ENCODE data around the gene IFFO2.

The IFFO2 gene

DNA sequence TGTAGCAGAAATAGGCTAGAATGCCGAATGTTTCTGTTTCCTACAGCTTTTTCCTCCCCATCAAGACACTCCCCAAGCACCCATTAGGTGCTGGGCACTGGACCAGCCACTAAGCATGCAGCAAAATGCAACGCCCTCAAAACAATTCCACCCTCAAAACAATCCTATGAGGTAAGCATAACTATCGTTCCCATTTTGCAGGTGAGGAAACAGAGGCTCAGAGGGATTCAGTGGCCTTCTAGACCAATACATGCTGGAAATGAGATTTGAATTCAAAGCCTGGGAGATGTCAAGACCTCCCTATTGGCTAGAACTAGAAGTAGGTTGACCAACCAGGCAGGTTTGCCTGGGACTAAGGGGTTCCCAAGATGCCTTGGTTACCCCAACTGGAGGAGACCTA is 43.9 kb downstream of the IFFO2 start:
- no peak overlapping the region for H3K4me3 ChIP-seq (ENCODE audit: low read depth in 1 of 2, low read length in 2 of 2)
- H3K27me3 ChIP-seq (ENCODE audit: control insufficient read depth in 1 of 2, insufficient read depth in 2 of 2, low read length in 2 of 2) = no peaks in the 10 kb centered on the region
- peaks cover 0 to 9% of the 10 kb centered on the region in 2 donors for H3K4me1 ChIP-seq (ENCODE audit: control insufficient read depth in 1 of 2, insufficient read depth in 2 of 2, low read length in 2 of 2)
- no peak overlapping the region for H3K27ac ChIP-seq (ENCODE audit: low read depth, low read length)
- peaks cover 10 to 22% of the 10 kb centered on the region in 2 donors for H3K36me3 ChIP-seq (ENCODE audit: control insufficient read depth in 1 of 2, insufficient read depth in 2 of 2, low read length in 2 of 2)
- H3K9ac ChIP-seq (ENCODE audit: low read depth in 1 of 2, low read length in 2 of 2) = no peak overlapping the region
- H3K9me3 ChIP-seq (ENCODE audit: control insufficient read depth in 1 of 2, low read length in 2 of 2) = no peaks in the 10 kb centered on the region

- Histone ChIP-seq H3K9ac (ENCODE audit: low read depth in 1 of 2, low read length in 2 of 2) (no peak overlapping the region), H3K9me3 (ENCODE audit: control insufficient read depth in 1 of 2, low read length in 2 of 2) (no peaks in the 10 kb centered on the region), H3K27ac (ENCODE audit: low read depth, low read length) (no peak overlapping the region), H3K4me1 (ENCODE audit: control insufficient read depth in 1 of 2, insufficient read depth in 2 of 2, low read length in 2 of 2) (peaks cover 0 to 12% of the 10 kb centered on the region in 2 donors), H3K36me3 (ENCODE audit: control insufficient read depth in 1 of 2, insufficient read depth in 2 of 2, low read length in 2 of 2) (peaks cover 10 to 20% of the 10 kb centered on the region in 2 donors), H3K4me3 (ENCODE audit: low read depth in 1 of 2, low read length in 2 of 2) (no peak overlapping the region), H3K27me3 (ENCODE audit: control insufficient read depth in 1 of 2, insufficient read depth in 2 of 2, low read length in 2 of 2) (no peaks in the 10 kb centered on the region)
These were observed 47.3 kb downstream of the IFFO2 start for GRCh38 chr1:18908911-18909771.

GRCh38 chr1:18907917-18908845 is 48.3 kb downstream of the IFFO2 start:
- Histone ChIP-seq H3K9me3 (ENCODE audit: control insufficient read depth in 1 of 2, low read length in 2 of 2) (no peaks in the 10 kb centered on the region), H3K4me3 (ENCODE audit: low read depth in 1 of 2, low read length in 2 of 2) (no peak overlapping the region), H3K27ac (ENCODE audit: low read depth, low read length) (no peak overlapping the region), H3K9ac (ENCODE audit: low read depth in 1 of 2, low read length in 2 of 2) (no peak overlapping the region), H3K4me1 (ENCODE audit: control insufficient read depth in 1 of 2, insufficient read depth in 2 of 2, low read length in 2 of 2) (peaks cover 5 to 9% of the 10 kb centered on the region in 2 donors), H3K27me3 (ENCODE audit: control insufficient read depth in 1 of 2, insufficient read depth in 2 of 2, low read length in 2 of 2) (no peaks in the 10 kb centered on the region), H3K36me3 (ENCODE audit: control insufficient read depth in 1 of 2, insufficient read depth in 2 of 2, low read length in 2 of 2) (peaks cover 10 to 20% of the 10 kb centered on the region in 2 donors)

DNA sequence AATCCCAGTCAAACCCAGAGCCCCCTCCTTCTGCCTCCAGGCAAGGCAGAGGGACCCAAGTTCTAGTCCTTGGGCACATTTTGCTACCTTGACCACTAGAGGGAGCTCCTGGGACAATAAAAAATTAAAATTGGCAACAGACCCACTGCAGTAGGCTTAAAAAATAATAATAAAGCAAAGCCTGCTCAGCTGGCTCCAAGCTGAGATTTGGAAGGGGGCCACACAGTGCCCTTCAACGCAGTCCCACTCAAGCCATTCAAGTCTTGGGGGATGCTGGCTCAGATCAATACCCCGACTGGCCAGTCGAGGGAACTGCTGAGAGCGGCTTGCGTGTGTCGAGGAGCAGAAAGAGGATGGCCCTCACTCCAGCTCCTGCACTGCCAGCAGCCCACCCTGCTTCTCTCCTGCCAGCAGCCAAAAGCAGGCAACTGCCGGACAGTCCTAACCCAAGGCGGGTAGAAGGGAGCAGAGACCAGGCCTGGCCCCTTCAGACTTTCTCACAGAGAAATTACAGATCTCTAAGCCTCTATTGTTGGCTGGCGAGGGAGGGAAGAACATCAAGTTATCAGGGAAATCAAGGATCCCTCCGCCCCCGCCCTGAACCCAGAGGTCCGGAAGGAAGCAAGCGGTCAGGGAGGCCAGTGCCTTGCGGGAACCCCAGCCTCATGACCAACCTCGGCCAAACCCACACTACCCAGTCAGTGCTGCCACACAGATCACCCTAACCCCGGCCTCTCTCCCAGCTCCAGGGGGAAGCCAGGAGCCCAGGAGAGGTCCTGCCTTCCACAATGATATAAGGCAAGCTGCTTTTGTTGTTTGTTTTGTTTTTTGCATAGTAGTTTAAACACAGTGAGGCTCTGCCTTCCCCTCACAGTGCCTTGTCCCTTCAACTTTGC is 49.2 kb downstream of the IFFO2 start:
- H3K27me3 ChIP-seq (ENCODE audit: control insufficient read depth in 1 of 2, insufficient read depth in 2 of 2, low read length in 2 of 2) = no peaks in the 10 kb centered on the region
- no peak overlapping the region for H3K4me3 ChIP-seq (ENCODE audit: low read depth in 1 of 2, low read length in 2 of 2)
- no peak overlapping the region for H3K27ac ChIP-seq (ENCODE audit: low read depth, low read length)
- no peak overlapping the region for H3K9ac ChIP-seq (ENCODE audit: low read depth in 1 of 2, low read length in 2 of 2)
- peaks cover 10 to 20% of the 10 kb centered on the region in 2 donors for H3K36me3 ChIP-seq (ENCODE audit: control insufficient read depth in 1 of 2, insufficient read depth in 2 of 2, low read length in 2 of 2)
- no peaks in the 10 kb centered on the region for H3K9me3 ChIP-seq (ENCODE audit: control insufficient read depth in 1 of 2, low read length in 2 of 2)
- peaks cover 8% of the 10 kb centered on the region in 2 donors for H3K4me1 ChIP-seq (ENCODE audit: control insufficient read depth in 1 of 2, insufficient read depth in 2 of 2, low read length in 2 of 2)

DNA sequence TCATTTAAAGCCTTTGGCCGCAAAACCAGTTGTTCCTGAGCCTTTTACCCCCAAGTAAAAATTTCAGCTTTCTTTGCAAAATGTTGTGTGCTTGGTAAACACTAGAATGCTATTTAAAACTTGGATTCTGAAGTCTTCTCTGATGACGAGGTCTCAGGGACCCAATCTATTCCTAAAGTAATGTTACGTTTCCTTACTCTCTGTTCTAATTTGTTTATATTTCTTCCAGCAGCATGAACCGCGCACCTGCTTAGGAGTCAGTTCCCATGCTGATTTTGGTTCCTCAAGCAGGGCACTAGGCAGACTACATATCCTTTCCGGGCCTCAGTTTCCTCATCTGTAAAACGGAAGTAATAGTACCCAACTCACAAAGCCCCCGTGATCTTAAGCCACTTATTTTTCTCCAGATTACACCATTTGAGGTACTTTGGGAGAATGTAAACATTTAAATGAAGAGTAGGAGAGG is 53.2 kb downstream of the IFFO2 start:
- Histone ChIP-seq H3K9ac (ENCODE audit: low read depth in 1 of 2, low read length in 2 of 2) (peak overlapping the region; percentile 25 to 75), H3K27me3 (ENCODE audit: control insufficient read depth in 1 of 2, insufficient read depth in 2 of 2, low read length in 2 of 2) (no peaks in the 10 kb centered on the region), H3K36me3 (ENCODE audit: control insufficient read depth in 1 of 2, insufficient read depth in 2 of 2, low read length in 2 of 2) (peaks cover 0 to 4% of the 10 kb centered on the region in 2 donors), H3K4me3 (ENCODE audit: low read depth in 1 of 2, low read length in 2 of 2) (peak overlapping the region; percentile 76 to 81), H3K4me1 (ENCODE audit: control insufficient read depth in 1 of 2, insufficient read depth in 2 of 2, low read length in 2 of 2) (peaks cover 8 to 12% of the 10 kb centered on the region in 2 donors), H3K27ac (ENCODE audit: low read depth, low read length) (peak overlapping the region; percentile 67), H3K9me3 (ENCODE audit: control insufficient read depth in 1 of 2, low read length in 2 of 2) (no peaks in the 10 kb centered on the region)

- H3K27ac ChIP-seq (ENCODE audit: low read depth, low read length) = peak within 1 kb of the TSS; percentile 68
- peak within 1 kb of the TSS; percentile 76 to 81 for H3K4me3 ChIP-seq (ENCODE audit: low read depth in 1 of 2, low read length in 2 of 2)
These were observed 53.8 kb downstream of the IFFO2 start, which contains the start of gene ALDH4A1 for GRCh38 chr1:18902523-18903290. TSS of gene ALDH4A1 (minus strand) at chr1:18902555. CDS start at chr1:18902523, 32 bp downstream.

GRCh38 chr1:18901952-18902522 is 54.4 kb downstream of the IFFO2 start:
- H3K9ac ChIP-seq (ENCODE audit: low read depth in 1 of 2, low read length in 2 of 2) = peak overlapping the region; percentile 52 to 75
- peaks cover 4 to 8% of the 10 kb centered on the region in 2 donors for H3K4me1 ChIP-seq (ENCODE audit: control insufficient read depth in 1 of 2, insufficient read depth in 2 of 2, low read length in 2 of 2)
- peak overlapping the region; percentile 76 to 81 for H3K4me3 ChIP-seq (ENCODE audit: low read depth in 1 of 2, low read length in 2 of 2)
- H3K9me3 ChIP-seq (ENCODE audit: control insufficient read depth in 1 of 2, low read length in 2 of 2) = no peaks in the 10 kb centered on the region
- no peaks in the 10 kb centered on the region for H3K36me3 ChIP-seq (ENCODE audit: control insufficient read depth in 1 of 2, insufficient read depth in 2 of 2, low read length in 2 of 2)
- H3K27me3 ChIP-seq (ENCODE audit: control insufficient read depth in 1 of 2, insufficient read depth in 2 of 2, low read length in 2 of 2) = no peaks in the 10 kb centered on the region
- peak overlapping the region; percentile 68 for H3K27ac ChIP-seq (ENCODE audit: low read depth, low read length)

More at GRCh38 chr1:18902523-18903290, 53.8 kb downstream of the IFFO2 start, which contains the start of gene ALDH4A1:
- Histone ChIP-seq H3K9me3 (ENCODE audit: control insufficient read depth in 1 of 2, low read length in 2 of 2) (no peaks in the 10 kb centered on the region), H3K27me3 (ENCODE audit: control insufficient read depth in 1 of 2, insufficient read depth in 2 of 2, low read length in 2 of 2) (no peaks in the 10 kb centered on the region), H3K9ac (ENCODE audit: low read depth in 1 of 2, low read length in 2 of 2) (peak within 1 kb of the TSS; percentile 52 to 75), H3K36me3 (ENCODE audit: control insufficient read depth in 1 of 2, insufficient read depth in 2 of 2, low read length in 2 of 2) (peaks cover 0 to under 1% of the 10 kb centered on the region in 2 donors), H3K4me1 (ENCODE audit: control insufficient read depth in 1 of 2, insufficient read depth in 2 of 2, low read length in 2 of 2) (peaks cover 8 to 10% of the 10 kb centered on the region in 2 donors)

GRCh38 chr1:18901147-18901951 is 55.1 kb downstream of the IFFO2 start:
- H3K9ac ChIP-seq (ENCODE audit: low read depth in 1 of 2, low read length in 2 of 2) = no peak overlapping the region

More at GRCh38 chr1:18901147-18901951, 55.1 kb downstream of the IFFO2 start:
- Histone ChIP-seq H3K27ac (ENCODE audit: low read depth, low read length) (no peak overlapping the region), H3K4me3 (ENCODE audit: low read depth in 1 of 2, low read length in 2 of 2) (peak overlapping the region; percentile 76 to 81), H3K36me3 (ENCODE audit: control insufficient read depth in 1 of 2, insufficient read depth in 2 of 2, low read length in 2 of 2) (no peaks in the 10 kb centered on the region), H3K27me3 (ENCODE audit: control insufficient read depth in 1 of 2, insufficient read depth in 2 of 2, low read length in 2 of 2) (no peaks in the 10 kb centered on the region), H3K9me3 (ENCODE audit: control insufficient read depth in 1 of 2, low read length in 2 of 2) (no peaks in the 10 kb centered on the region), H3K4me1 (ENCODE audit: control insufficient read depth in 1 of 2, insufficient read depth in 2 of 2, low read length in 2 of 2) (peaks cover 4 to 8% of the 10 kb centered on the region in 2 donors)

Measured in duodenal mucosa (tissue), 2 donors.